C1 segment of cervical spinal cord (tissue), 14 donors: ENCODE data around the gene HYAL4.
"Not testable (repeated sequence)": the region's sequence is repeated elsewhere in the genome, so short reads cannot be mapped to it uniquely, and the experiment has no call there.

ENCODE experiments used
- DNase-seq, 14 donors: peaks; one replicate each; lab custom pipeline; 2025; lab: John Stamatoyannopoulos, UW

Gene HYAL4

GRCh38 chr7:123847868-123848267 lies 2.9 kb downstream of the HYAL4 start:
- no peak for DNase-seq

GRCh38 chr7:123849855-123850254 lies 4.9 kb downstream of the HYAL4 start:
- no peak for DNase-seq

GRCh38 chr7:123851404-123851803 lies 6.4 kb downstream of the HYAL4 start:
- DNase-seq, result not testable (repeated sequence)

- not testable (repeated sequence) for DNase-seq
Observed at GRCh38 chr7:123854291-123854690, 9.3 kb downstream of the HYAL4 start.

- DNase-seq, result not testable (repeated sequence)
Observed at GRCh38 chr7:123856428-123856827, 11.5 kb downstream of the HYAL4 start.

GRCh38 chr7:123860848-123861247 lies 15.9 kb downstream of the HYAL4 start:
- no peak for DNase-seq

- no peak for DNase-seq
Observed at GRCh38 chr7:123862775-123863174, 17.8 kb downstream of the HYAL4 start.

- DNase-seq, result no peak
Observed at GRCh38 chr7:123863461-123863860, 18.5 kb downstream of the HYAL4 start.

- DNase-seq, result no peak
Observed at GRCh38 chr7:123864012-123864411, 19.0 kb downstream of the HYAL4 start.

GRCh38 chr7:123864436-123864835 lies 19.5 kb downstream of the HYAL4 start:
- DNase-seq, result no peak

GRCh38 chr7:123864966-123865365 lies 20.0 kb downstream of the HYAL4 start:
- DNase-seq, result no peak

GRCh38 chr7:123865517-123866117 lies 20.6 kb downstream of the HYAL4 start:
- DNase-seq, result peak in 3 of 14 donors; percentile 1 to 13 (median 1)

GRCh38 chr7:123867225-123867624 lies 22.3 kb downstream of the HYAL4 start:
- no peak for DNase-seq

- peak in 4 of 14 donors; percentile 0 to 14 (median 0) for DNase-seq
Observed at GRCh38 chr7:123871998-123872867, 27.3 kb downstream of the HYAL4 start.

- DNase-seq, result no peak
Observed at GRCh38 chr7:123872908-123873307, 27.9 kb downstream of the HYAL4 start.

GRCh38 chr7:123876557-123877256 lies 31.7 kb downstream of the HYAL4 start:
- no peak for DNase-seq

GRCh38 chr7:123879628-123880027 lies 34.7 kb downstream of the HYAL4 start:
- no peak for DNase-seq

- DNase-seq, result no peak
Observed at GRCh38 chr7:123881300-123881699, 36.3 kb downstream of the HYAL4 start.

GRCh38 chr7:123883154-123883553 lies 38.2 kb downstream of the HYAL4 start:
- no peak for DNase-seq

GRCh38 chr7:123888192-123888591 lies 43.2 kb downstream of the HYAL4 start:
- no peak for DNase-seq

- DNase-seq, result not testable (repeated sequence)
Observed at GRCh38 chr7:123894753-123895152, 49.8 kb downstream of the HYAL4 start.

- DNase-seq, result no peak
Observed at GRCh38 chr7:123901101-123901500, 56.1 kb downstream of the HYAL4 start.
